ENCODE measurements around the gene KANK4. TPM values are rescaled to one million over a fixed set of nuclear protein-coding genes. Genes with fewer than 3 reads are reported as not detected.

KANK4 gene
- total and polyA plus RNA-seq, 2 of the 4 experiments (the other 2 are of a cell fraction): not detected

DNA sequence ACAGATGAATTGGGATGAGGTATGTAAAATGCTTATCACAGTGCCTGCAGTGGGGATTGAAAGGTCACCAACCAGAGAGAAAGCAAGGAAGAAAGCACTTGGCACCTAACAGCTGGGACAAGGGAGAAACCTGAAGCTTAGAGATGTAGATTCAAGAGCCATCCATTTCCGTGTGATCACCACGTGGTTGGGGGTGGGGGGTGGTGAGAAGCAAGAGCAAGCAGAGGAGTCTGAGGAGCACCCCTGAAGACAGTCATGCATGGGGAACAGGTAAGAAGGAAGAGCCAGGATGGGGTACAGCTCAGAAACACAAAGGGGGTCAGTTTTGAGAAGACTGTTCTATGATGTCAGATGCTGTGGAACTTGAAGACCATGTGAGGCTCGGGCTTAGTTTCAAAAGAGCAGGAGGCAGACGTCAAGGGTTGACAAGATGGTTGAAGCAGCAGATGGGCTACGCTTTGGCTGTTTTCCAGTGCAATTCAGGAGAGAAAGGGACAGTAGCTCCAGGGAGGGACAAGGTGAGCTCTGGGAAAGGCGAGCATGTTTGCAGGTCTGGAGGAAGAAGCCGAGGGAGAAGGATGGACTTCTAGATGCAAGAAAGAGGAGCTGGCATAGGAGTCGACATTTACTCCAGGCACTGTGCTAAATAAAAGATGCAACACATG, 17.4 kb downstream of the KANK4 start:
- no peak overlapping the region for H2AK9ac ChIP-seq (replicated peaks; ENCODE audit: low read depth, low read length, poor library complexity)
- H4K5ac ChIP-seq (ENCODE audit: low read depth, low read length): no peak overlapping the region
- H4K20me1 ChIP-seq (ENCODE audit: insufficient read depth, low read length): no peaks in the 10 kb centered on the region
- TF ChIP-seq MXI1 (IDR thresholded peaks at IDR 0.05; ENCODE audit: borderline replicate concordance, low read depth, low read length): no peak
- no peak for TF ChIP-seq MAZ (IDR thresholded peaks at IDR 0.05; ENCODE audit: borderline replicate concordance, low read depth, low read length)
- TF ChIP-seq FOS (IDR thresholded peaks at IDR 0.05; ENCODE audit: low read depth, low read length): no peak
- TF ChIP-seq CEBPB (IDR thresholded peaks at IDR 0.05; ENCODE audit: low read depth, low read length): no peak
- no peak for TF ChIP-seq BHLHE40 (IDR thresholded peaks at IDR 0.05; ENCODE audit: low read depth, low read length)
- TF ChIP-seq RFX5 (IDR thresholded peaks at IDR 0.05; ENCODE audit: low read depth, low read length): no peak
- no peak for TF ChIP-seq RAD21 (IDR thresholded peaks at IDR 0.05; ENCODE audit: low read length)
- TF ChIP-seq RCOR1 (IDR thresholded peaks at IDR 0.05; ENCODE audit: insufficient replicate concordance, low read length): no peak
- no peak for TF ChIP-seq CHD1 (IDR thresholded peaks at IDR 0.05; ENCODE audit: low read depth, low read length)
- no peak overlapping the region for H3K56ac ChIP-seq (ENCODE audit: extremely low read depth, insufficient read depth, low read length)
- no peak overlapping the region for H3K14ac ChIP-seq (replicated peaks; ENCODE audit: low read depth, low read length)
- H3K27ac ChIP-seq (ENCODE audit: insufficient read depth, low read length): no peak overlapping the region
- H2BK15ac ChIP-seq (ENCODE audit: low read depth, low read length): no peak overlapping the region
- H3K23ac ChIP-seq (ENCODE audit: low read depth, low read length): no peak overlapping the region
- dilution Hi-C loops (cut with HindIII; ENCODE audit: low sequenced_read_pairs, unreplicated experiment): no loop called here
- no peak overlapping the region for H2BK120ac ChIP-seq (ENCODE audit: low read depth, low read length)
- H4K8ac ChIP-seq (ENCODE audit: low read depth in 2 of 2, low read length in 2 of 2): no peak overlapping the region
- H4K91ac ChIP-seq (ENCODE audit: insufficient read depth, low read depth, low read length): no peak overlapping the region
- intact Hi-C loops (cut with micrococcal nuclease): no loop called here
- H3K4me1 ChIP-seq (ENCODE audit: control insufficient read depth, insufficient read depth, low read length): no peaks in the 10 kb centered on the region
- no peaks in the 10 kb centered on the region for H3K36me3 ChIP-seq (ENCODE audit: control insufficient read depth, insufficient read depth, low read length)
- no peak overlapping the region for H3K4ac ChIP-seq (ENCODE audit: low read depth, low read length)
- no peak overlapping the region for H3K18ac ChIP-seq (ENCODE audit: low read depth, low read length)
- POLR2A ChIA-PET (ENCODE audit: unreplicated experiment): no interaction called here
- no peak overlapping the region for H3K4me3 ChIP-seq (ENCODE audit: insufficient read depth, low read depth, low read length)
- BruUV-seq (replicated peaks): no TSS peak
- H3K9ac ChIP-seq (ENCODE audit: low read depth, low read length): no peak overlapping the region
- no peaks in the 10 kb centered on the region; the same call in 1 of the 2 replicates for H3K27me3 ChIP-seq (ENCODE audit: control insufficient read depth, insufficient read depth, low read length)
- in situ Hi-C loops (cut with MboI; ENCODE audit: low sequenced_read_pairs): no loop called here
- no peak overlapping the region for H2AK5ac ChIP-seq (ENCODE audit: low read depth, low read length)
- no peak overlapping the region for H3K4me2 ChIP-seq (ENCODE audit: low read depth, low read length)
- DNase-seq (no peak), ATAC-seq (ENCODE audit: low read depth) (no peak)
- no peak overlapping the region for H2BK5ac ChIP-seq (ENCODE audit: low read depth, low read length, poor library complexity, severe bottlenecking)
- CTCF ChIA-PET: no interaction called here
- 56% methylated on average over 5 of the region's 8 CpGs; no CpG with 5 or more reads in 1 of the 2 experiments for WGBS, 2 experiments (ENCODE audit: extremely low coverage in 2 of 2, insufficient read length in 1 of 2)
- no peaks in the 10 kb centered on the region for H3K79me1 ChIP-seq (ENCODE audit: low read depth in 1 of 2, low read length in 2 of 2)
- H3K9me1 ChIP-seq (ENCODE audit: insufficient read depth, low read length): no peaks in the 10 kb centered on the region
- H2AFZ ChIP-seq (replicated peaks; ENCODE audit: low read length, poor library complexity): no peak overlapping the region
- H3K9me3 ChIP-seq (ENCODE audit: control insufficient read depth, insufficient read depth, low read length): no peaks in the 10 kb centered on the region
- no peak overlapping the region for H2BK20ac ChIP-seq (ENCODE audit: low read depth, low read length)

All from IMR-90 (cell line).